Activated gamma-delta T cell treated with anti-CD3 and anti-CD28 coated beads, Interleukin-2, amount 50 U/mL, for 16 hours (primary cell): ENCODE results near the gene USP5.

Experiments
- DNase-seq: peaks from one replicate; pipeline ENCODE4 v3.0.0-alpha.2; 2020; ENCODE audit warnings: low read depth

The USP5 gene

DNA sequence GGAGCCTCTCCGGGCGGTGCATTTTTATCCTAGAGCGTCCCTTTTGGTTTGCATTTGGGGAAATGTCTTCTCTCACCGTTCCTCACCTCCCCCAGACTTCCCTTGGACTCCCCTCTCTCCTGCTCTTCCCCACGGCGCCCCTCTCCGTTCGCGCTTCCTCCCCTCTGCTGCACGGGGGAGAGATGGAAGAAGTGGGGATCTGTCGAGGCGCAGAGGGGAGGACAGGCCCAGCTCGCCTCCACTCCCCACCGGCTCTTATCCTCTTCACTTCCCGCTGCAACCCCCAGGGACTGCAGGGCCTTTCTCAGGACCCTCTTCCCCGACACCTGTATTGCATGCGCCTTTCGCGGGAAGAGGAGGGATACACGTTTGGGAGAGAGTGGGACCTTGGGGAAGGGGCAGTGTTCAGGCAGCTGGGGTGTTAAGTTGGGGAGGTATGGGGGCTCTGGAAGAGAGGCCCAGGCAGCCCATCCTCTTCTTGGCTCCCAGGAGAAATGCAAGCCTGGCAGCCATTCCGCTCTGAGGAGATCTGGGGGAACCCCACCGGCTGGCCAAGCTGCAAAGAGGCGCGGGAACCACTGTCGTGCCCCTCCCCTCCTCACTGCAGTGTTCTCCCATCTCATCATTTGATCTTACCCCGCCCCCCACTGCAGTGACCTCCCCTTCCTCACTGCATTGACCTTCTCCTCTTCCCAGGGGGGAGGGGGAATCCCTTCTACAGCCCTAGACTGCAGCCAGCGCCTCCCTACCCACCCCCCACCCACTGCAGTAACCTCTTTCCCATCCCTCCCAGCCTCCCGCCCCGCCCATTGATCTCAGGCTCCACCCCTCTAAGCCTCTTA lies 63.2 kb downstream of the USP5 start:
- no peak for DNase-seq

- no peak for DNase-seq
Observed at GRCh38 chr12:6915789-6916285, 63.9 kb downstream of the USP5 start.
